HG03095 (cell line): Measurements from ENCODE around the gene ZMYM5.
"Not testable (repeated sequence)": the region's sequence is repeated elsewhere in the genome, so short reads cannot be mapped to it uniquely, and the experiment has no call there.

ENCODE experiments used
- ATAC-seq: cut with Tn5 transposase; IDR thresholded peaks from one replicate; pipeline ENCODE4 v1.9.1; 2021; ENCODE audit warnings: moderate library complexity; ENCODE audit not compliant: unreplicated experiment

ZMYM5 gene

GRCh38 chr13:19822673-19823072 lies 40.8 kb downstream of the ZMYM5 start:
- ATAC-seq = no peak

- no peak for ATAC-seq
These were observed 45.1 kb downstream of the ZMYM5 start for GRCh38 chr13:19818223-19818842.

- ATAC-seq = no peak
These were observed 45.8 kb downstream of the ZMYM5 start for GRCh38 chr13:19817510-19818158.

GRCh38 chr13:19817106-19817505 lies 46.3 kb downstream of the ZMYM5 start:
- ATAC-seq = no peak

- ATAC-seq = not testable (repeated sequence)
These were observed 47.6 kb downstream of the ZMYM5 start for GRCh38 chr13:19815842-19816241.

GRCh38 chr13:19810996-19811881 lies 52.2 kb downstream of the ZMYM5 start:
- ATAC-seq = no peak

- ATAC-seq = no peak
These were observed 53.3 kb downstream of the ZMYM5 start for GRCh38 chr13:19810151-19810550.

GRCh38 chr13:19805765-19806164 lies 57.7 kb downstream of the ZMYM5 start:
- ATAC-seq = no peak

GRCh38 chr13:19795956-19796355 lies 67.5 kb downstream of the ZMYM5 start:
- ATAC-seq = no peak

- no peak for ATAC-seq
These were observed 68.8 kb downstream of the ZMYM5 start for GRCh38 chr13:19794631-19795030.

GRCh38 chr13:19791953-19792537 lies 71.4 kb downstream of the ZMYM5 start:
- no peak for ATAC-seq

- peak; percentile 75 for ATAC-seq
These were observed 80.4 kb downstream of the ZMYM5 start, which contains the start of gene PSPC1 for GRCh38 chr13:19782727-19783682. PSPC1 (minus strand) TSS chr13:19782945; CDS start chr13:19782757, 188 bp downstream.

GRCh38 chr13:19782049-19782726 lies 81.3 kb downstream of the ZMYM5 start:
- peak; percentile 30 for ATAC-seq

GRCh38 chr13:19781526-19781925 lies 81.9 kb downstream of the ZMYM5 start:
- no peak for ATAC-seq

- not testable (repeated sequence) for ATAC-seq
These were observed 82.6 kb downstream of the ZMYM5 start for GRCh38 chr13:19780753-19781418.
